Hepatocyte (in vitro differentiated cells): ENCODE measurements around the gene SYNGR1.

Experiments
- CTCF ChIP-seq: fragments of 200-600 bp; sonication (generic); IDR thresholded peaks from 2 replicates; pipeline ENCODE4 v1.5.1; 2016; ENCODE audit warnings: antibody characterized with exemption, mild to moderate bottlenecking; ENCODE audit not compliant: poor library complexity
- EZH2 ChIP-seq: fragments of 200-600 bp; sonication (generic); IDR thresholded peaks from 2 replicates; pipeline ENCODE4 v1.6.1; 2016; ENCODE audit warnings: antibody characterized with exemption, mild to moderate bottlenecking, borderline replicate concordance

- TF ChIP-seq EZH2 (no peak), CTCF (no peak)
Measured at GRCh38 chr22:39315389-39315788, 34.4 kb upstream of the SYNGR1 start.
